GM23248 (cell line): Measurements from ENCODE around the gene MARK1.
A peak's percentile ranks its signal among the peaks of the same experiment; 100 is the strongest.

Experiments
- EZH2 ChIP-seq: fragments of 200-600 bp; sonication (generic); IDR thresholded peaks from 2 replicates; pipeline ENCODE4 v1.6.1; 2018; ENCODE audit warnings: antibody characterized with exemption, mild to moderate bottlenecking; ENCODE audit not compliant: insufficient read depth, poor library complexity, severe bottlenecking
- EZH2phosphoT487 ChIP-seq: fragments of 200-600 bp; sonication (generic); IDR thresholded peaks from 2 replicates; pipeline ENCODE4 v1.6.1; 2018; ENCODE audit warnings: antibody characterized with exemption, moderate library complexity, mild to moderate bottlenecking, low read depth; ENCODE audit not compliant: insufficient read depth

DNA sequence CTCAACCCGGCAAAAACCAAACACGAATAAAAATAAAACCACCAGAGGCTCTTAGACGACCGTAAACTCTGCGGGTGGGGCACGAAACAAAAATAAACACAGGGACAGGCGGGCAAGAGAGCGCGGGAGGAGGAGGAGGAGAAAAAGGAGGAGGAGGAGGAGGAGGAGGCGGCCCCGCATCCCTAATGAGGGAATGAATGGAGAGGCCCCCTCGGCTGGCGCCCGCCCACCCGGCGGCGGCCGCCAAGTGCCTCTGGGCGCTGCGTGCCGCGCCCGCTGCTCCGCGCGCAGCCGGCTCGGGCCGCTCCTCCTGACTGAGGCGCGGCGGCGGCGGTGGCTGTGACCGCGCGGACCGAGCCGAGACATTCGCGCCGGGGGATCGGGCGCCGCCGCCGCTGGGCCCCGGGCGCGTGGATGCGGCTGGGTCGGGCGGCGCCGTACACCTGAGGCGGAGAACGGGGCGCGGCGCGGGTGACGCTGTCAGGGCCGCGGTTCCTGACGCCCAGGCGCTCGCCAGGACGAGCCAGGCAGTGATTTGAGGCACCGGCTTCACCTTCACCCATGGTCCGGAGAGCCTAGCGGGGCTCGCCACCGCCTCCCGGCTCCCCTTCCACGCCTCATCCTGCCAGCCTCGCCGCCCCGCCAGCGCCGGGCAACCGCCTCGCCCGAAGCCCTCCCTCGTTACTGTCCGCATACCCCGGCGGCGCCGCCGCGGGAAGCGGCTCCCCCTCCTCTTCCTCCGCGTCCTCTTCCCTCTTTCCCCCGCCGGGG, at the start of gene MARK1:
- TF ChIP-seq EZH2 (peak; percentile 10), EZH2phosphoT487 (no peak)
